GM23338 (cell line): ENCODE measurements around the gene C16orf82. TPM values are rescaled to one million over a fixed set of nuclear protein-coding genes. Genes with fewer than 3 reads are reported as not detected.

Source experiments
- ATAC-seq: fragments of 200-7000 bp; cut with Tn5 transposase; 3 replicates; pipeline ENCODE4 v1.9.1; 2020
- DNase-seq: peaks from one replicate; pipeline ENCODE4 v3.0.0-alpha.2; 2015; ENCODE audit warnings: low spot score
- H2AFZ ChIP-seq: fragments of 200-600 bp; sonication (generic); 2 replicates; pipeline ENCODE4 v1.8.0; 2016; ENCODE audit warnings: antibody characterized with exemption, mild to moderate bottlenecking, moderate library complexity
- H3F3A ChIP-seq: fragments of 200-600 bp; sonication (generic); replicated peaks from 2 replicates; pipeline ENCODE4 v1.8.0; 2017; ENCODE audit warnings: antibody characterized with exemption, mixed run types, low read depth
- H3K27ac ChIP-seq: fragments of 200-600 bp; sonication (generic); 2 replicates; pipeline ENCODE4 v1.6.1; 2016; ENCODE audit warnings: low read depth
- H3K27me3 ChIP-seq: fragments of 200-600 bp; sonication (generic); 2 replicates; pipeline ENCODE4 v1.8.0; 2016; ENCODE audit warnings: mild to moderate bottlenecking, mixed run types, moderate library complexity; ENCODE audit not compliant: insufficient read depth
- H3K36me3 ChIP-seq: fragments of 200-600 bp; sonication (generic); 2 replicates; pipeline ENCODE4 v1.8.0; 2016; ENCODE audit warnings: mild to moderate bottlenecking; ENCODE audit not compliant: insufficient read depth
- H3K4me1 ChIP-seq: fragments of 200-600 bp; sonication (generic); 2 replicates; pipeline ENCODE4 v1.8.0; 2016; ENCODE audit warnings: mild to moderate bottlenecking, moderate library complexity; ENCODE audit not compliant: insufficient read depth
- H3K4me2 ChIP-seq: fragments of 200-600 bp; sonication (generic); 2 replicates; pipeline ENCODE4 v1.7.1; 2017; ENCODE audit warnings: mixed run types
- H3K4me3 ChIP-seq: fragments of 200-600 bp; sonication (generic); 2 replicates; pipeline ENCODE4 v1.6.1; 2016; ENCODE audit warnings: mixed run types
- H3K79me2 ChIP-seq: fragments of 200-600 bp; sonication (generic); replicated peaks from 2 replicates; pipeline ENCODE4 v1.8.0; 2017; ENCODE audit warnings: mild to moderate bottlenecking; ENCODE audit not compliant: insufficient read depth
- H3K9me2 ChIP-seq: fragments of 200-600 bp; sonication (generic); 2 replicates; pipeline ENCODE4 v1.8.0; 2017; ENCODE audit not compliant: insufficient read depth
- H4K20me1 ChIP-seq: fragments of 200-600 bp; sonication (generic); replicated peaks from 2 replicates; pipeline ENCODE4 v1.8.0; 2017; ENCODE audit warnings: mild to moderate bottlenecking; ENCODE audit not compliant: insufficient read depth
- H3K27ac Mint-ChIP-seq: 2 replicates; pipeline ENCODE4 v1.8.0; 2020; ENCODE audit warnings: inconsistent platforms, mild to moderate bottlenecking, moderate library complexity, mixed read lengths
- H3K27me3 Mint-ChIP-seq: 3 replicates; pipeline ENCODE4 v1.8.0; 2022; ENCODE audit warnings: low read depth, mild to moderate bottlenecking, moderate library complexity, mixed read lengths, inconsistent platforms; ENCODE audit not compliant: insufficient read depth, poor library complexity
- H3K36me3 Mint-ChIP-seq: 3 replicates; pipeline ENCODE4 v1.8.0; 2021; ENCODE audit warnings: low read depth, mild to moderate bottlenecking, inconsistent platforms, moderate library complexity, mixed read lengths
- H3K4me1 Mint-ChIP-seq: 3 replicates; pipeline ENCODE4 v1.8.0; 2020; ENCODE audit warnings: mild to moderate bottlenecking, inconsistent platforms, mixed read lengths
- H3K4me3 Mint-ChIP-seq: 3 replicates; pipeline ENCODE4 v1.8.0; 2021; ENCODE audit warnings: moderate library complexity, mild to moderate bottlenecking, inconsistent platforms, mixed read lengths
- H3K9me3 Mint-ChIP-seq: 3 replicates; pipeline ENCODE4 v1.8.0; 2020; ENCODE audit warnings: moderate library complexity, mild to moderate bottlenecking, inconsistent platforms, mixed read lengths
- CREB1 ChIP-seq: fragments of 250-450 bp; sonication (Bioruptor Pico); IDR thresholded peaks from 2 replicates; pipeline ENCODE4 v1.5.0; 2020; ENCODE audit warnings: low read depth, mild to moderate bottlenecking, moderate library complexity
- CTCF ChIP-seq, 2 experiments: fragments of 200-600 bp in 1 of 2; sonication (generic) in 1 of 2; conservative IDR thresholded peaks; 2 replicates each; pipeline versions ENCODE4 v1.5.1 to v1.6.1; 2016 to 2017; ENCODE audit warnings: antibody characterized with exemption in 2 of 2, low read depth in 2 of 2, mild to moderate bottlenecking in 2 of 2, moderate library complexity in 1 of 2
- EZH2 ChIP-seq: fragments of 200-600 bp; sonication (generic); IDR thresholded peaks from one replicate; pipeline ENCODE4 v1.8.0; 2017; ENCODE audit warnings: antibody characterized with exemption, mild to moderate bottlenecking, low read depth; ENCODE audit not compliant: unreplicated experiment
- EZH2phosphoT487 ChIP-seq: fragments of 200-600 bp; sonication (generic); IDR thresholded peaks from one replicate; pipeline ENCODE4 v1.8.1; 2018; ENCODE audit warnings: antibody characterized with exemption; ENCODE audit not compliant: unreplicated experiment
- JUNB ChIP-seq: IDR thresholded peaks from one replicate; pipeline ENCODE4 v1.6.1; 2016; ENCODE audit warnings: antibody characterized with exemption; ENCODE audit not compliant: unreplicated experiment
- NANOG ChIP-seq: IDR thresholded peaks from 2 replicates; pipeline ENCODE4 v1.6.1; 2016; ENCODE audit warnings: antibody characterized with exemption, borderline replicate concordance
- POLR2AphosphoS5 ChIP-seq: IDR thresholded peaks from 2 replicates; pipeline ENCODE4 v1.6.1; 2016; ENCODE audit warnings: antibody characterized with exemption, low read depth
- ZNF462 ChIP-seq: fragments of 250-450 bp; sonication (Bioruptor Pico); IDR thresholded peaks from 2 replicates; pipeline ENCODE4 v1.5.0; 2020; ENCODE audit warnings: mild to moderate bottlenecking, moderate library complexity
- polyA plus RNA-seq: library from polyadenylated mRNA; unstranded; fragments of >200 nt; fragmentation: Nextera tagmentation; extraction: Ambion mirVana; gene quantifications from 2 replicates; pipeline ENCODE4 v1.2.1, GENCODE V29; 2016
- total RNA-seq: library from RNA; depleted of rRNA; stranded (reverse); fragments of >200 nt; shearing (Covaris generic); gene quantifications from 2 replicates; pipeline ENCODE4 v1.2.3, GENCODE V29; 2014

The C16orf82 gene
- total and polyA plus RNA-seq, 2 experiments from 2014 or later: not detected

GRCh38 chr16:27108826-27109665 is 42.3 kb downstream of the C16orf82 start:
- Histone ChIP-seq H3F3A (no peaks in the 10 kb centered on the region), H3K4me3 (peak overlapping the region; percentile 59), H3K4me2 (peak overlapping the region; percentile 73; the same call in 1 of the 2 replicates), H4K20me1 (no peaks in the 10 kb centered on the region), H3K79me2 (no peaks in the 10 kb centered on the region), H3K36me3 (no peaks in the 10 kb centered on the region), H3K27ac (no peak overlapping the region), H3K27me3 (no peaks in the 10 kb centered on the region), H3K4me1 (peaks cover 5% of the 10 kb centered on the region; the same call in 1 of the 2 replicates), H2AFZ (peak overlapping the region; percentile 85; the same call in 1 of the 2 replicates), H3K9me2 (no peaks in the 10 kb centered on the region)
- Mint-ChIP-seq H3K4me3 (peak overlapping the region; percentile 66), H3K36me3 (peaks cover 5% of the 10 kb centered on the region; the same call in 1 of the 3 replicates), H3K27ac (no peak overlapping the region), H3K4me1 (peaks cover 3% of the 10 kb centered on the region; the same call in 2 of the 3 replicates), H3K27me3 (peaks cover 7% of the 10 kb centered on the region), H3K9me3 (peaks cover 57% of the 10 kb centered on the region)
- DNase-seq (no peak), ATAC-seq (no peak)
- no peak for TF ChIP-seq CREB1 (CRISPR knock-in tag)
- TF ChIP-seq POLR2AphosphoS5: no peak
- TF ChIP-seq EZH2: no peak
- TF ChIP-seq JUNB: no peak

GRCh38 chr16:27109666-27110523 is 43.2 kb downstream of the C16orf82 start:
- ATAC-seq: peak; percentile 88
- Histone ChIP-seq H3K36me3 (no peaks in the 10 kb centered on the region), H3K27me3 (no peaks in the 10 kb centered on the region), H3K9me2 (no peaks in the 10 kb centered on the region), H3F3A (no peaks in the 10 kb centered on the region), H3K27ac (peak overlapping the region; percentile 67), H3K4me3 (peak overlapping the region; percentile 59), H3K79me2 (no peaks in the 10 kb centered on the region), H3K4me2 (peak overlapping the region; percentile 73), H3K4me1 (peaks cover 5% of the 10 kb centered on the region; the same call in 1 of the 2 replicates), H4K20me1 (no peaks in the 10 kb centered on the region), H2AFZ (peak overlapping the region; percentile 96)
- peaks cover 55% of the 10 kb centered on the region for H3K9me3 Mint-ChIP-seq
- peaks cover 8% of the 10 kb centered on the region; the same call in 1 of the 3 replicates for H3K36me3 Mint-ChIP-seq
- no peak for TF ChIP-seq NANOG
- TF ChIP-seq EZH2phosphoT487: no peak
- no peak for TF ChIP-seq ZNF462 (CRISPR knock-in tag)
- TF ChIP-seq CTCF (conservative IDR thresholded peaks at IDR 0.05; ENCODE audit: low read depth in 2 of 2): peak; percentile 31 to 80
- TF ChIP-seq CREB1 (CRISPR knock-in tag): no peak
- H3K4me3 Mint-ChIP-seq: peak overlapping the region; percentile 66
- no peak overlapping the region for H3K27ac Mint-ChIP-seq
- H3K27me3 Mint-ChIP-seq: peaks cover 7% of the 10 kb centered on the region
- DNase-seq: peak; percentile 86
- H3K4me1 Mint-ChIP-seq: peaks cover 3% of the 10 kb centered on the region; the same call in 2 of the 3 replicates
